HS-5 (cell line): ENCODE measurements around the gene ASAP2.

Source experiments
- DNase-seq: peaks from one replicate; pipeline ENCODE4 v3.0.0-alpha.2; 2012; ENCODE audit warnings: low read depth

The ASAP2 gene

DNA sequence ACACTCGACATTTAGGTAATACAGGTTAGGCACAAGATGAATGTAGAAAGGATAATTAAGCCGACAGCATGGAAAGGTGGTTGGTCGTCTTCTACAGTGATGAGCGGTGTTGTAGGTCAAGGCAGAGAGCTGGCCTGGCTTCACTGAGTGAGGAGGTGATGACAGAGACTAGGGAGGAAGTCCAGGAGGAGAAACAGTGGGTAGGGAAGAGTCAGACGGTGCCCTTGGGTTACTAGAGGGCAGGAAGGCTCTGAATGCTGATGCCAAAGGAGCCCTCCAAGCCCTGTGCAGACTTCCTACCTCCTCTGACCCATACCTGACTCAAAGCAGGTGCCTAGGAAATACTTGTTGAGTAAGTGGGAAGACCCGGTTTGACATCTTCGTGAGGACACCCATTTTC is 116.0 kb downstream of the ASAP2 start:
- no peak for DNase-seq

- DNase-seq, result no peak
Observed at GRCh38 chr2:9325428-9325827, 118.8 kb downstream of the ASAP2 start.

DNA sequence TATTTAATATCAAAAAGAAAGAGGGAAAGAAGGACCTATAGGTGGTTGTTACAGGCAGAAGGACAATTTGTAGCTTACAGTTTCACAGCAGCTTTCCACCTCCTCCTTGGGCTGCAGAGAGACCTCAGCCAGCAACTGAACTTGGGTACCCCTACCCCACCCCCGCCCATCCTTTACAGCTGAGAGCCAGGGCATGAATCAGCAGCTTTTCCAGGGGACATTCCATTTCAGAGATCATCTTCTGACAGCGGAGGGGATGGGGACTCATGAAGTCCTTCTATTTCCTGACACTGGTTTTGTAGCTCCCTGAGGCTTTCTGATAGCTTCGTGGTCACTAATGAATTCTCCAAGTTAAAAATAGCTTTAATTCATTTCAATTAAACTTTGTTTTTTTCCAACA is 120.4 kb downstream of the ASAP2 start:
- DNase-seq, result no peak

DNA sequence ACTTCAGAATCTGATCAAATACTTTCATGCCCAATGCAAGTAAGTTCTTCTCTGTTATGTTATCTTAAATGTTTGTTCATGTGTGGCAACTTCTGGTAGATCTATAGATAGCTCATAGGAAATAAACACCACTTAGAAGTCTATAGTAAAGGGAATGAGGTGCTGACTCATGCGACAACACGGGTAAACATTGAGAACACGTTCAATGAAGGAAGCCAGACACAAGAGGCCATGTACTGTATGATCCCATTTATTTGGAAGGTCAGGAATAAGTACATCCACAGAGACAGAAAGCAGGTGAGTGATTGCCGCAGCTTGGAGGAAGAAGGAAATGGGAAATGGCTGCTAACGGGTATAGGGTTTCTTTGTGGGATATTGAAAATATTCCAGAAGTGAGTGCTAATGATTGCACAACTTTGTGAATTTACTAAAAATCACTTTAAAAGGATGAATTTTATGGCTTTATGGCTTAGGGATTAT is 121.3 kb downstream of the ASAP2 start:
- no peak for DNase-seq

DNA sequence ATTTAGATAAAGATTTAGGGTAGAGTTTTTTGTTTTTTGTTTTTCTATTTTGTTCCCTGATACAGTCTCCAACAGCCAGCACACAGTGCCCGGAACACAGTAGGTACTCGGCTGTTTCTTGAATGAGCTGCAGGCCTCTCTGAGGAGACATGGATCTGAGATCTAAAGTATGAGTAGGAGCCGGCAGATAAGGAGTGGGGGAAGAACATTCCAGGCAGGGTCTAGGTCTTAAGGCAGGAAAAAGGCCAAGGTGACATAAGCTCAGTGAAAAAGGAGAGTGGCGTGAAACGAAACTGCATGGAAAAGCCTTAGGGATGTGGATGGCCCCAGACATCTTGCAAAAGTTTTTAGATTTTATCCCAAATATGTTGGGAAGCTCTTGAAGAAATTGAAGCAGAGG is 122.3 kb downstream of the ASAP2 start:
- DNase-seq, result no peak

- DNase-seq, result no peak
Observed at GRCh38 chr2:9329497-9329896, 122.9 kb downstream of the ASAP2 start.

- DNase-seq, result no peak
Observed at GRCh38 chr2:9330612-9331270, 124.1 kb downstream of the ASAP2 start.

GRCh38 chr2:9331704-9332103 is 125.1 kb downstream of the ASAP2 start:
- no peak for DNase-seq

DNA sequence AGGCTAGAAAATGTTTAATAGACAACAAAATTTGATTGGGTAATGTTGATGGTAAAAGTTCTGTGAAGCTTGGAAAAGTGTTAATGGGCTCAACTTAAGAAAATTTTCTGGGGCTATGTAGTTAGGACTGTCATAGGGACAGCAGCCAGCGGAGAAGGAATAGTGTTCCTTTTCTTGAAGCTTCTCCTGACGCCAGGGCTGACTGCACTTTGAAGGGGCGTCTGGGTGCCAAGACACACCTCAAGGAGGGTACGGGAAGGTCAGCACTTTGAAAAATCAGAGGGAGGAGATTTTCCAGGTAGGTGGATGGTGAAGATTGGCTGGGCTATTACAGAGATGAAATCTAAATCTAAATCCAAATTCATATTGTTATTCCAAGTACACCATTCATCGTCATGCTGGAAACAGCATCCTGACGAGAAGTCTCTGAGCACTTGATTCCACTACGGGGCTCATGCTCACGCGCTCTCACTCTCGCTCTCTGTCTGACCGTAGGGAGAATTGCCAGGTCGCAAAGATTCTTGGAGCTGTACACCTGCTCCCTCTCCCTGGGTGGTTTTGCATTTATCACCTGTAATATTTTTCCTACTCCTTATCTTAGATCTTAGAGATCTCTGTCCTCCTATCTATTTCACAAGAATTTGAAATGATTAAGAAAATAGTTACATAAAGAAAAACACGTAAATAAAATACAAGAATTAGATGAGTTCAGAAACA is 125.7 kb downstream of the ASAP2 start:
- DNase-seq, result no peak

DNA sequence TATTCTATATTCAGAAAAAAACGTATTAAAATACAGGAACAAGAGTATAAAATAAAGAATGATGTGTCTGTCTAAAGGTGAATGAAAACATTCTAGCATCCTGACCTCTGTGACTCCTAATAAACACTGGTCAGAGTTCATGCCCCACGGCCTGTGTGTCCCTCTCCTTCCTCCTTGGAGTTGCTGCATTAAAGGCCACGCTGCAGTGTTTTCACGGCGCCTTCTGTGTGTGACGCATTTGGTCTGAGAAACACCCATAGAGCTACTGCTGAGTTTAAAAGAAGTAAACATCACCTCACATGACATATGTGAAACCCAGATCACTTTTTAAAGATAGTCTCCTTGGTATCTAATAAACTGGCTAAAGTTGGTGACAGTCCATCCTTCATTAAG is 126.2 kb downstream of the ASAP2 start:
- DNase-seq, result no peak

DNA sequence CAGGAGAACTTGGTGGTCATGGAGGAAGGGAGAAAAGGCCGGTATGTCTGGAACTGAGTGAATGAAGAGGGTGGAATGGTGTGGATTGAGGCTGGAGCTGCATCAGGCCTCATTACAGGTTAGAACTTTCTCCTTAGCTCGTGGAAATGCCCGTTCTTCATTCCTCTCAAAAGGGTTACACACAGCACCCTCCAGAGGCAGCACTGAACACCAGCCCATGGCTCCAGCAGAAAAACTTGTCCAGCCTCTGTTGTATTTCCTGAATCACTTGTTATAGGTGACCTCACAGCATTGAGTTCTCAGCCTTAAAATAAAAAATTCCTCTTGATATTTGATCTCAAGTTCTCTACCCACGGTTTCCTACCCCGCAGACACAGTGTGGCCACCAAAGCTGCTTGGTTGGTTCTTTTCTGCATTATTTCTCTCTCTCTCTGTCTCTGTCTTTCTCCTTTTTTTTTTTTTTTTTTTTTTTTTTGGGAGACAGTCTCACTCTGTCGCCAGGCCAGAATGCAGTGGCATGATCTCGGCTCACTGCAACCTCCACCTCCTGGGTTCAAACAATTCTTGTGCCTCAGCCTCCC is 127.1 kb downstream of the ASAP2 start:
- DNase-seq, result peak; percentile 16

DNA sequence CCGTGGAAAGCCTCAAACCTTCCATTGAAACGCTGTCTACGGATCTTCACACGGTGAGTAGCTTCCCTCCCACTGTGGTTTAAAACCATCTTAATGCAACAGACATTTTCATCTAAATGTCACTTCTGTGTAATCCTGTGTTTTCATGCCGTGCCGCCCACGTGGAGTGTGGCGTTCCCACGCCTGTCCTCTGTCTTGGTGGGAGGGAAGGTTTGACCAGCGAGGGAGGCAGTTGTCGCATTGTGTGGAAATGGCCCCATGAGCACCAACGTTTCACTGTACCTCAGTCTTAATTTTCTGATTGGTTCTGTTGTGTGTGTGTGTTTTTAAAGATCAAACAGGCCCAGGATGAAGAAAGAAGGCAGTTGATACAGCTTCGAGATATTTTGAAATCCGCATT is 128.1 kb downstream of the ASAP2 start:
- no peak for DNase-seq

- no peak for DNase-seq
Observed at GRCh38 chr2:9335322-9335832, 128.8 kb downstream of the ASAP2 start.

DNA sequence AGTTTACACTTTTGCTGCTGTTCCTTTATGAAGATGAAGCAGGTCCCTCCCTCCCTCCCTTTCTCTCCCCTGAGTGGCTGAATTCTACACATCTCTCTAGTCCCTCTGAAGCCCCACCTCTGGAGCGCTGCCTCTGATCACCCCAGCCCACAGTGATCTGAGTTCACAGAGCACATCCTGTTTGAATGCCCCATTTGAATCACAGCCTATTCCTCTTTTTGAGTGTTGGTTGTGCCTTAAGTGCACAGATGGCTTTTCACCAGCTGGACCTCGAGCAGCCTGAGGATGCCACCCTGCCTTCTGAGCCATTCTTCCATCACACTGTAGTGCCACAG is 129.6 kb downstream of the ASAP2 start:
- no peak for DNase-seq

GRCh38 chr2:9336576-9337314 is 130.1 kb downstream of the ASAP2 start:
- DNase-seq, result no peak

GRCh38 chr2:9337901-9338300 is 131.3 kb downstream of the ASAP2 start:
- DNase-seq, result no peak

GRCh38 chr2:9341337-9341887 is 134.8 kb downstream of the ASAP2 start:
- DNase-seq, result no peak

DNA sequence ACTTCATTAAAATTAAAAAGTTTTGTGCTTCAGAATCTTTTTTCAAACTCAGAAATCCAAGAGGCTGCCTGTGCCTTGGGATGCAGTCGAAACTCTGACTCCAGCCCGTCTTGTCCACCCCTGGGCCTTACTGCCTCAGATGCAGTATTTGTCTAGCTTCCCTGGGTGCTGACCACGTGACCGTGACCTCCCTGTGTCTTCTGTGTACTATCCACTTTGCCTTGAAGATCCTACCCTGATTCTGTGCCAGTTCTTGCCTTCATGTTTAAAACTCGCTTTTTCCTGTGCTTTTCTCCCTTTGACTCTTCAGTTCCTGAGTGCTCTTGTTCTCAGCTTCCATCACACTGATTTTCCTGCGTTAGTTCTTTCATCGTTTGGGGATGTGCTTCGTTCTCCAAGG is 136.0 kb downstream of the ASAP2 start:
- DNase-seq, result no peak

GRCh38 chr2:9343524-9343923 is 136.9 kb downstream of the ASAP2 start:
- DNase-seq, result no peak

DNA sequence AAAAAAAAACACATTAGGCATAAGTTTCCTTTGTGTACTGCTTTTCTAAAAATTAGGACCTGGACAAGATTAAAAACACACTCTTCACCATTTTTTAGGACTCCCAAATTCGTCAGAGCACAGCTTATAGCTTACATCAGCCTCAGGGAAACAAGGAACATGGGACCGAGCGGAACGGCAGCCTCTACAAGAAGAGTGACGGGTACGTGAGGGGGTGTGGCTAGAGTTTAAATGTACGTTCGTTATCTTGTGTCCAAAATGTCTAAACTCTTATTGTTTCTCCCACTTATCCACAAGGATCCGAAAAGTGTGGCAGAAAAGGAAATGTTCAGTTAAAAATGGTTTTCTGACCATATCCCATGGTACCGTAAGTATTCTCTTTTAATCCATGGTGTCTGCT is 137.8 kb downstream of the ASAP2 start:
- no peak for DNase-seq

DNA sequence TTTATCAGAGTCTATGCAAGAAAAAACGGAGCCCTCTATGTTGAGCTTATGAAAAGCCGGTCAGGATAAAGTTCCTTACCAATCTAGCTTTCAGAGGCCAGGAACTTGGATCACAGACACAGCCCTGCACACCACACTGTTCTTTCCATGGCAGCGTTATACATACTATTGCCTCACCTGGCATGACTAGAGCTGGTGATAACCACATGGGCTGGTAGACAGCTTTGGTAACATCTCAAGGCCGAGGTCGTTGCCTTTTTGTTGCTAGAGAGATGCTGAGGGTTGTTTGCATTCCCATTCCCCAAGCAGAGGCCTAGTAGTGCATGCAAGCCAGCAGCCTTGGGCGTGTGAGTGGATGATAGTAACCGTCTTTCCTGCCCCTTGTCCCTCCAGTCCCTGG is 138.7 kb downstream of the ASAP2 start:
- no peak for DNase-seq

DNA sequence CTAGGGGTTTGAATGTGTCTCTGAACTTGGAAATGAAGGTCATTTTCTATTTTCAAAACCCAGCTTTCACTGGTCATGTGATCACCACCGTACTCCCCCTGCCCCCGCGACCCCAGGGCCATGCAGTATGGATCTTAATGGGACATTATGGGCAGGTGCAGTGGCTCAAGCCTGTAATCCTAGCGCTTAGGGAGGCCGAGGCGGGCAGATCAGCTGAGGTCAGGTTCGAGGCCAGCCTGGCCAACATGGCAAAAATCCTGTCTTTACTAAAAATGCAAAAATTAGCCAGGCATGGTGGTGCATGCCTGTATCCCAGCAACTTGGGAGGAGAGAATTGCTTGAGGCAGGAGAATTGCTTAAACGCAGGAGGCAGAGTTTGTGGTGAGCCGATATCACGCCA is 139.4 kb downstream of the ASAP2 start:
- no peak for DNase-seq
